Spleen (tissue), 11 donors: ENCODE measurements around the gene MYO18A. TPM values are rescaled to one million over a fixed set of nuclear protein-coding genes. Genes with fewer than 3 reads are reported as not detected.

Source experiments
- DNase-seq: peaks from one replicate; pipeline ENCODE4 v3.0.0-alpha.2; 2020
- H3K27ac ChIP-seq, 8 donors: fragments of 200-600 bp; sonication (generic) in 7 of 8; 1 replicate in 4 of 8; 2 replicates in 4 of 8; pipeline versions ENCODE4 v1.5.0 to v1.8.0; 2016 to 2021; ENCODE audit warnings: inconsistent platforms in 4 of 8, mild to moderate bottlenecking in 4 of 8, moderate library complexity in 1 of 8
- H3K27me3 ChIP-seq, 7 donors: fragments of 200-600 bp; sonication (generic) in 6 of 7; replicated peaks in 1 of 7; 1 replicate in 4 of 7; 2 replicates in 3 of 7; pipeline versions ENCODE4 v1.5.0 to v1.8.0; 2016 to 2021; ENCODE audit warnings: inconsistent platforms in 3 of 7, mild to moderate bottlenecking in 1 of 7
- H3K36me3 ChIP-seq, 6 donors: fragments of 200-600 bp; sonication (generic) in 5 of 6; 1 replicate in 4 of 6; 2 replicates in 2 of 6; pipeline versions ENCODE4 v1.5.0 to v1.8.0; 2016 to 2021; ENCODE audit warnings: inconsistent platforms in 2 of 6
- H3K4me1 ChIP-seq, 6 donors: fragments of 200-600 bp; sonication (generic) in 5 of 6; 1 replicate in 3 of 6; 2 replicates in 3 of 6; pipeline versions ENCODE4 v1.5.0 to v1.8.0; 2016 to 2021; ENCODE audit warnings: inconsistent platforms in 3 of 6
- H3K4me3 ChIP-seq, 8 donors: fragments of 200-600 bp; sonication (generic) in 7 of 8; 1 replicate in 4 of 8; 2 replicates in 4 of 8; pipeline versions ENCODE4 v1.5.0 to v1.8.0; 2016 to 2021; ENCODE audit warnings: inconsistent platforms in 4 of 8, mild to moderate bottlenecking in 4 of 8, moderate library complexity in 2 of 8
- H3K9me3 ChIP-seq, 8 donors: fragments of 200-600 bp; sonication (generic) in 7 of 8; 1 replicate in 4 of 8; 2 replicates in 4 of 8; pipeline versions ENCODE4 v1.5.0 to v1.8.0; 2016 to 2021; ENCODE audit warnings: inconsistent platforms in 4 of 8
- CTCF ChIP-seq, 11 experiments: fragments of 200-600 bp in 7 of 11; fragments of 450-650 bp in 4 of 11; sonication (generic) in 4 of 11; IDR thresholded peaks in 8 of 11; conservative IDR thresholded peaks in 3 of 11; 1 replicate in 7 of 11; 2 replicates in 4 of 11; pipeline versions ENCODE4 v1.4.0 to v1.8.0; 2016 to 2021; ENCODE audit warnings: antibody characterized with exemption in 11 of 11, inconsistent platforms in 4 of 11, mild to moderate bottlenecking in 1 of 11
- POLR2A ChIP-seq, 3 donors: fragments of 450-650 bp; IDR thresholded peaks; one replicate each; pipeline ENCODE4 v1.5.1; 2017; ENCODE audit warnings: antibody characterized with exemption in 3 of 3, mild to moderate bottlenecking in 1 of 3
- POLR2AphosphoS5 ChIP-seq, 3 donors: sonication (generic); formaldehyde crosslinking; IDR thresholded peaks; one replicate each; pipeline ENCODE4 v1.5.1; 2017; ENCODE audit warnings: antibody characterized with exemption in 3 of 3
- WGBS, 5 donors: extraction: QIAGEN DNeasy Blood & Tissue Kit in 3 of 5; methylation state at CpG; one replicate each; pipeline versions ENCODE4 v1.1.5 to v1.1.7; 2013 to 2018; 5-methylcytosine and 5-hydroxymethylcytosine counted together
- intact Hi-C: fragments of 100-400 bp; cut with DNase I; formaldehyde crosslinking; loops from one replicate; pipeline ENCODE4 v1.15.0; 2023; ENCODE audit warnings: low total_unique reads
- polyA plus RNA-seq, 3 donors: library from polyadenylated mRNA; stranded (reverse); fragments of 200-250 nt; gene quantifications; one replicate each; pipeline ENCODE4 v1.2.1, GENCODE V29; 2013
- total RNA-seq, 7 donors: library from RNA; depleted of rRNA in 3 of 7; stranded (reverse); fragments of >200 nt in 3 of 7; fragmentation: NEBNext Ultra II Directional in 4 of 7; extraction: Animal tissue kit (Norgen Biotek cat#: 25700) in 4 of 7; gene quantifications; one replicate each; pipeline versions ENCODE4 v1.1.0 to v1.2.1, GENCODE V29; 2016 to 2021
- donor health status: healthy with polysubstance abuse.
- donor health status: DM: no; HTN: no; CAD: no; lungs with moderate emphysema.
- donor health status: DM: no; HTN: no; CAD: no.
- donor health status: Bipolar disorder and iron deficiency.
- donor health status: healthy.
- donor health status: DM: no; HTN: no; CAD: no.
- donor health status: DM: yes; HTN: yes; CAD: no.

The MYO18A gene
- total and polyA plus RNA-seq, 10 donors = 24.2 to 114 (median 68.0) TPM

GRCh38 chr17:29070308-29070707 lies 109.9 kb downstream of the MYO18A start:
- H3K27me3 ChIP-seq = no peaks in the 10 kb centered on the region
- H3K27ac ChIP-seq = no peak overlapping the region
- H3K36me3 ChIP-seq = peaks cover 0 to 15% (median 4%) of the 10 kb centered on the region in 6 donors
- no peaks in the 10 kb centered on the region for H3K4me1 ChIP-seq
- H3K9me3 ChIP-seq = no peaks in the 10 kb centered on the region
- WGBS, 5 donors = 77 to 88% (median 82%) methylated on average over 10 of the region's 10 CpGs
- no peak for TF ChIP-seq POLR2A (IDR thresholded peaks at IDR 0.05)
- no peak for TF ChIP-seq CTCF (IDR thresholded peaks at IDR 0.05 in 8 of 11, conservative IDR thresholded peaks at IDR 0.05 in 3 of 11)
- no peak for TF ChIP-seq POLR2AphosphoS5 (IDR thresholded peaks at IDR 0.05)
- intact Hi-C loops = no loop called here
- DNase-seq = no peak
- H3K4me3 ChIP-seq = no peak overlapping the region

- Histone ChIP-seq H3K27me3 (no peaks in the 10 kb centered on the region), H3K4me1 (no peaks in the 10 kb centered on the region), H3K4me3 (no peak overlapping the region), H3K36me3 (peaks cover 0 to 8% (median 4%) of the 10 kb centered on the region in 6 donors), H3K27ac (no peak overlapping the region), H3K9me3 (no peaks in the 10 kb centered on the region)
- no peak for DNase-seq
- intact Hi-C loops = no loop called here
- TF ChIP-seq POLR2AphosphoS5 (IDR thresholded peaks at IDR 0.05) (no peak), POLR2A (IDR thresholded peaks at IDR 0.05) (no peak), CTCF (IDR thresholded peaks at IDR 0.05 in 8 of 11, conservative IDR thresholded peaks at IDR 0.05 in 3 of 11) (no peak)
- WGBS, 5 donors = 55 to 64% (median 61%) methylated on average over 19 of the region's 19 CpGs
Observed at GRCh38 chr17:29069526-29070041, 110.6 kb downstream of the MYO18A start.

- no peak overlapping the region for H3K4me3 ChIP-seq
- H3K4me1 ChIP-seq = no peaks in the 10 kb centered on the region
- intact Hi-C loops = no loop called here
- no peak for DNase-seq
- H3K36me3 ChIP-seq = peaks cover 0 to under 1% (median 0%) of the 10 kb centered on the region in 6 donors
- no peak overlapping the region for H3K27ac ChIP-seq
- TF ChIP-seq POLR2A (IDR thresholded peaks at IDR 0.05) = no peak
- TF ChIP-seq CTCF (IDR thresholded peaks at IDR 0.05 in 8 of 11, conservative IDR thresholded peaks at IDR 0.05 in 3 of 11) = no peak
- TF ChIP-seq POLR2AphosphoS5 (IDR thresholded peaks at IDR 0.05) = no peak
- H3K27me3 ChIP-seq = no peaks in the 10 kb centered on the region
- no peaks in the 10 kb centered on the region for H3K9me3 ChIP-seq
- whole genome bisulfite sequencing, 5 donors = 73 to 92% (median 86%) methylated on average over 10 of the region's 10 CpGs
Observed at GRCh38 chr17:29068818-29069217, 111.4 kb downstream of the MYO18A start.

GRCh38 chr17:29066606-29067005 lies 113.6 kb downstream of the MYO18A start:
- WGBS, 5 donors = 83 to 88% (median 85%) methylated on average over 7 of the region's 7 CpGs
- H3K4me3 ChIP-seq = no peak overlapping the region
- no peak overlapping the region for H3K27ac ChIP-seq
- TF ChIP-seq POLR2A (IDR thresholded peaks at IDR 0.05) (no peak), POLR2AphosphoS5 (IDR thresholded peaks at IDR 0.05) (no peak), CTCF (IDR thresholded peaks at IDR 0.05 in 8 of 11, conservative IDR thresholded peaks at IDR 0.05 in 3 of 11) (no peak)
- H3K36me3 ChIP-seq = no peaks in the 10 kb centered on the region
- no peaks in the 10 kb centered on the region for H3K27me3 ChIP-seq
- H3K9me3 ChIP-seq = no peaks in the 10 kb centered on the region
- intact Hi-C loops = no loop called here
- no peak for DNase-seq
- no peaks in the 10 kb centered on the region for H3K4me1 ChIP-seq
